Left hindlimb (tissue), 1 donor: Measurements from ENCODE around the gene PAXX.

ENCODE experiments used
- DNase-seq: peaks from one replicate; pipeline ENCODE4 v3.0.0-alpha.2; 2018

PAXX gene

GRCh38 chr9:137006116-137007003 is 14.1 kb downstream of the PAXX start:
- no peak for DNase-seq

GRCh38 chr9:137007108-137007815 is 15.0 kb downstream of the PAXX start:
- DNase-seq: no peak

GRCh38 chr9:137007816-137008270 is 15.6 kb downstream of the PAXX start:
- no peak for DNase-seq

GRCh38 chr9:137008312-137008711 is 16.1 kb downstream of the PAXX start:
- no peak for DNase-seq

- DNase-seq: no peak
These were observed 17.0 kb downstream of the PAXX start for GRCh38 chr9:137009217-137009616.

- no peak for DNase-seq
These were observed 17.9 kb downstream of the PAXX start for GRCh38 chr9:137009938-137010732.

- DNase-seq: no peak
These were observed 18.9 kb downstream of the PAXX start for GRCh38 chr9:137011156-137011555.

GRCh38 chr9:137011907-137012675 is 19.9 kb downstream of the PAXX start:
- no peak for DNase-seq

- no peak for DNase-seq
These were observed 20.7 kb downstream of the PAXX start for GRCh38 chr9:137012694-137013570.

- DNase-seq: no peak
These were observed 21.3 kb downstream of the PAXX start for GRCh38 chr9:137013571-137013940.

- no peak for DNase-seq
These were observed 21.9 kb downstream of the PAXX start for GRCh38 chr9:137014166-137014565.

- no peak for DNase-seq
These were observed 22.7 kb downstream of the PAXX start for GRCh38 chr9:137014776-137015539.

- no peak for DNase-seq
These were observed 23.3 kb downstream of the PAXX start for GRCh38 chr9:137015540-137015930.

GRCh38 chr9:137015976-137016375 is 23.8 kb downstream of the PAXX start:
- DNase-seq: no peak

- no peak for DNase-seq
These were observed 24.2 kb downstream of the PAXX start for GRCh38 chr9:137016436-137016835.

GRCh38 chr9:137017071-137017470 is 24.8 kb downstream of the PAXX start:
- DNase-seq: no peak

GRCh38 chr9:137017791-137018497 is 25.7 kb downstream of the PAXX start:
- no peak for DNase-seq

- no peak for DNase-seq
These were observed 26.7 kb downstream of the PAXX start for GRCh38 chr9:137018761-137019559.
